Uterine smooth muscle cell (primary cell): Measurements from ENCODE around the gene SEC63. TPM values are rescaled to one million over a fixed set of nuclear protein-coding genes. Genes with fewer than 3 reads are reported as not detected.

Source experiments
- total RNA-seq: library from RNA; depleted of rRNA; stranded (reverse); fragments of >200 nt; gene quantifications from 2 replicates; pipeline ENCODE4 v1.2.3, GENCODE V29; 2014

Gene SEC63
- 28.1 and 41.7 TPM in 2 replicates for total RNA-seq

GRCh38 chr6:107957909-107958688, at the start of gene SEC63:
SEC63 (minus strand) TSS chr6:107958208; CDS start chr6:107958009, 199 bp downstream.

Other genes starting within 250 kb of the SEC63 start
- gene SCML4, start 133.9 kb downstream of the SEC63 start, total RNA-seq: not detected in 2 replicates
- 40.7 and 56.1 TPM in 2 replicates for gene OSTM1, start 116.5 kb upstream of the SEC63 start, total RNA-seq
- not detected in 2 replicates for gene NR2E1, start 207.8 kb upstream of the SEC63 start, total RNA-seq